ENCODE measurements around the gene TLK1. TPM values are rescaled to one million over a fixed set of nuclear protein-coding genes. Genes with fewer than 3 reads are reported as not detected.

The TLK1 gene
- total and polyA plus RNA-seq, 2 of the 4 experiments (the other 2 are of a cell fraction): 7.3 to 12.5 TPM

DNA sequence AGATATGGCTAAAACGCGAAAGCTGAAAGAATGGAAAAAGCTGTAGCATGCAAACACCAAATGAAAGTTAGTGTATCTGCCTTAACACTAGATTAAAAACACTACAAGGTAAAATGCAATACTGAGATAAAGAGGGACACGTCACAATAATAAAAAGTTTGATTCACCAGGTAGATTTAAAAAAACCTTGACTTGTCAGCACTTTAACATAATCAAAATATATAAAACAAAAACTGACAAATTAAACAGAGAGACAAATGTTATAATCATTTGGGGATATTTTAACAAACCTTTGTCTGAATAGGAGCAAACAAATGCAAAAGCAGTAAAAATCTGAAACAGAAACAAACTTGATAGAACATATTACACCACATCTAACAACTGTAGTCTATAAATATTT, 18.3 kb downstream of the TLK1 start:
- POLR2A ChIA-PET (ENCODE audit: unreplicated experiment): no interaction called here

More for the DNA sequence above, 18.3 kb downstream of the TLK1 start:
- Histone ChIP-seq H2AK9ac (replicated peaks; ENCODE audit: low read depth, low read length, poor library complexity) (no peak overlapping the region), H2BK15ac (ENCODE audit: low read depth, low read length) (no peak overlapping the region), H3K36me3 (ENCODE audit: control insufficient read depth, insufficient read depth, low read length) (peaks cover 2% of the 10 kb centered on the region; the same call in 1 of the 2 replicates), H2BK120ac (ENCODE audit: low read depth, low read length) (no peak overlapping the region), H4K20me1 (ENCODE audit: insufficient read depth, low read length) (peaks cover 59% of the 10 kb centered on the region), H3K23ac (ENCODE audit: low read depth, low read length) (no peak overlapping the region), H4K91ac (ENCODE audit: insufficient read depth, low read depth, low read length) (no peak overlapping the region), H3K4me3 (ENCODE audit: insufficient read depth, low read depth, low read length) (no peak overlapping the region), H2BK20ac (ENCODE audit: low read depth, low read length) (no peak overlapping the region), H3K14ac (replicated peaks; ENCODE audit: low read depth, low read length) (no peak overlapping the region), H3K27me3 (ENCODE audit: control insufficient read depth, insufficient read depth, low read length) (no peaks in the 10 kb centered on the region), H3K4me2 (ENCODE audit: low read depth, low read length) (no peak overlapping the region), H3K18ac (ENCODE audit: low read depth, low read length) (no peak overlapping the region), H3K4ac (ENCODE audit: low read depth, low read length) (no peak overlapping the region), H4K5ac (ENCODE audit: low read depth, low read length) (no peak overlapping the region), H3K9me3 (ENCODE audit: control insufficient read depth, insufficient read depth, low read length) (no peaks in the 10 kb centered on the region), H2BK5ac (ENCODE audit: low read depth, low read length, poor library complexity, severe bottlenecking) (no peak overlapping the region), H2AFZ (replicated peaks; ENCODE audit: low read length, poor library complexity) (no peak overlapping the region), H3K9ac (ENCODE audit: low read depth, low read length) (no peak overlapping the region), H3K56ac (ENCODE audit: extremely low read depth, insufficient read depth, low read length) (no peak overlapping the region), H3K4me1 (ENCODE audit: control insufficient read depth, insufficient read depth, low read length) (peaks cover 2% of the 10 kb centered on the region), H2AK5ac (ENCODE audit: low read depth, low read length) (no peak overlapping the region), H3K27ac (ENCODE audit: insufficient read depth, low read length) (no peak overlapping the region), H3K79me1 (ENCODE audit: low read depth in 1 of 2, low read length in 2 of 2) (peaks cover 12 to 55% of the 10 kb centered on the region in 2 experiments; a peak in 3 of 4 replicates), H4K8ac (ENCODE audit: low read depth in 2 of 2, low read length in 2 of 2) (no peak overlapping the region), H3K9me1 (ENCODE audit: insufficient read depth, low read length) (peaks cover 2% of the 10 kb centered on the region; the same call in 1 of the 2 replicates)
- intact Hi-C loops (cut with micrococcal nuclease): no loop called here
- no peak for TF ChIP-seq CHD1 (IDR thresholded peaks at IDR 0.05; ENCODE audit: low read depth, low read length)
- TF ChIP-seq POLR2A (IDR thresholded peaks at IDR 0.05; ENCODE audit: low read depth, low read length): no peak
- no peak for TF ChIP-seq CTCF (conservative IDR thresholded peaks at IDR 0.05; ENCODE audit: low read depth, low read length)
- TF ChIP-seq MXI1 (IDR thresholded peaks at IDR 0.05; ENCODE audit: borderline replicate concordance, low read depth, low read length): no peak
- no peak for TF ChIP-seq ELK1 (IDR thresholded peaks at IDR 0.05; ENCODE audit: borderline replicate concordance, low read depth, low read length)
- no peak for TF ChIP-seq FOS (IDR thresholded peaks at IDR 0.05; ENCODE audit: low read depth, low read length)
- no peak for TF ChIP-seq RFX5 (IDR thresholded peaks at IDR 0.05; ENCODE audit: low read depth, low read length)
- no peak for TF ChIP-seq NFE2L2 (IDR thresholded peaks at IDR 0.05; ENCODE audit: low read depth, low read length)
- no peak for TF ChIP-seq CEBPB (IDR thresholded peaks at IDR 0.05; ENCODE audit: low read depth, low read length)
- no peak for TF ChIP-seq MAFK (IDR thresholded peaks at IDR 0.05; ENCODE audit: low read depth, low read length)
- no peak for TF ChIP-seq RAD21 (IDR thresholded peaks at IDR 0.05; ENCODE audit: low read length)
- no peak for TF ChIP-seq BHLHE40 (IDR thresholded peaks at IDR 0.05; ENCODE audit: low read depth, low read length)
- no peak for TF ChIP-seq MAZ (IDR thresholded peaks at IDR 0.05; ENCODE audit: borderline replicate concordance, low read depth, low read length)
- TF ChIP-seq SMC3 (IDR thresholded peaks at IDR 0.05; ENCODE audit: low read depth, low read length): no peak
- TF ChIP-seq RCOR1 (IDR thresholded peaks at IDR 0.05; ENCODE audit: insufficient replicate concordance, low read length): no peak
- TF ChIP-seq, protein P1, sequence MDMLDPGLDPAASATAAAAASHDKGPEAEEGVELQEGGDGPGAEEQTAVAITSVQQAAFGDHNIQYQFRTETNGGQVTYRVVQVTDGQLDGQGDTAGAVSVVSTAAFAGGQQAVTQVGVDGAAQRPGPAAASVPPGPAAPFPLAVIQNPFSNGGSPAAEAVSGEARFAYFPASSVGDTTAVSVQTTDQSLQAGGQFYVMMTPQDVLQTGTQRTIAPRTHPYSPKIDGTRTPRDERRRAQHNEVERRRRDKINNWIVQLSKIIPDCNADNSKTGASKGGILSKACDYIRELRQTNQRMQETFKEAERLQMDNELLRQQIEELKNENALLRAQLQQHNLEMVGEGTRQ (IDR thresholded peaks at IDR 0.05; ENCODE audit: low read depth, low read length): no peak
- in situ Hi-C loops (cut with MboI; ENCODE audit: low sequenced_read_pairs): no loop called here
- no TSS peak for BruUV-seq (replicated peaks)
- DNase-seq (no peak), ATAC-seq (ENCODE audit: low read depth) (no peak)
- CTCF ChIA-PET: interaction anchor here (1.1 kb wide), 2 partner anchors 12 to 16 kb away, joined by 3 read pairs; no protein-coding TSS in a partner anchor
- no CpG with 5 or more reads among the region's 3 CpGs for WGBS, 2 experiments (ENCODE audit: extremely low coverage in 2 of 2, insufficient read length in 1 of 2)
- dilution Hi-C loops (cut with HindIII; ENCODE audit: low sequenced_read_pairs, unreplicated experiment): no loop called here
